Caco-2 (cell line): ENCODE measurements around the gene KIF6. TPM values are rescaled to one million over a fixed set of nuclear protein-coding genes. Genes with fewer than 3 reads are reported as not detected.

Experiments
- BruUV-seq: library from RNA; stranded (reverse); fragments of 400-500 nt; replicated peaks from 2 replicates; lab custom pipeline; 2021; lab: Mats Ljungman, UMichigan
- CTCF ChIA-PET: fragments of 300-600 bp; sonication (Branson Sonifier 250); formaldehyde crosslinking; loops from one replicate; lab custom pipeline; 2022; ENCODE audit warnings: antibody characterized with exemption; lab: Charles Lee
- POLR2A ChIA-PET: fragments of 300-600 bp; sonication (Branson Sonifier 250); formaldehyde crosslinking; loops from one replicate; lab custom pipeline; 2022; ENCODE audit warnings: antibody characterized with exemption; lab: Charles Lee
- DNase-seq, 2 experiments: peaks; one replicate each; pipeline versions ENCODE4 v3.0.0 to v3.0.0-alpha.2; 2020 to 2022
- H3K27me3 ChIP-seq: replicated peaks from 2 replicates; pipeline ENCODE4 v1.6.0; 2011; ENCODE audit warnings: low read length; ENCODE audit not compliant: control insufficient read depth, insufficient read depth
- H3K36me3 ChIP-seq: 2 replicates; pipeline ENCODE4 v1.5.1; 2011; ENCODE audit warnings: low read length; ENCODE audit not compliant: control insufficient read depth, insufficient read depth
- H3K4me1 ChIP-seq: fragments of 250-450 bp; sonication (Bioruptor Pico); 2 replicates; pipeline ENCODE4 v1.5.1; 2020; ENCODE audit warnings: mild to moderate bottlenecking
- H3K4me3 ChIP-seq: 2 replicates; pipeline ENCODE4 v1.5.1; 2011; ENCODE audit warnings: low read depth, mild to moderate bottlenecking, control low read depth, low read length
- H3K9me3 ChIP-seq: fragments of 250-450 bp; sonication (Bioruptor Pico); 2 replicates; pipeline ENCODE4 v1.5.1; 2020; ENCODE audit warnings: mild to moderate bottlenecking, moderate library complexity
- H3K27ac Mint-ChIP-seq: one replicate; pipeline ENCODE4 v1.8.0; 2022; ENCODE audit warnings: mixed read lengths; ENCODE audit not compliant: unreplicated experiment
- H3K27me3 Mint-ChIP-seq: one replicate; pipeline ENCODE4 v1.8.0; 2022; ENCODE audit warnings: mixed read lengths; ENCODE audit not compliant: insufficient read depth, unreplicated experiment
- H3K36me3 Mint-ChIP-seq: one replicate; pipeline ENCODE4 v1.8.0; 2022; ENCODE audit warnings: mild to moderate bottlenecking, mixed read lengths; ENCODE audit not compliant: insufficient read depth, unreplicated experiment
- H3K4me1 Mint-ChIP-seq: one replicate; pipeline ENCODE4 v1.8.0; 2022; ENCODE audit warnings: low read depth, mixed read lengths; ENCODE audit not compliant: unreplicated experiment
- H3K4me3 Mint-ChIP-seq: one replicate; pipeline ENCODE4 v1.8.0; 2022; ENCODE audit warnings: mild to moderate bottlenecking, moderate library complexity, mixed read lengths; ENCODE audit not compliant: unreplicated experiment
- H3K9me3 Mint-ChIP-seq: one replicate; pipeline ENCODE4 v1.8.0; 2022; ENCODE audit warnings: mixed read lengths; ENCODE audit not compliant: unreplicated experiment
- CTCF ChIP-seq, 2 experiments: fragments of 200-600 bp in 1 of 2; IDR thresholded peaks; 1 replicate in 1 of 2; 2 replicates in 1 of 2; pipeline versions ENCODE4 v1.5.1 to v1.8.0; 2011 to 2022; ENCODE audit warnings: antibody characterized with exemption in 1 of 2, control low read depth in 1 of 2, inconsistent platforms in 1 of 2, low read depth in 1 of 2, low read length in 1 of 2, mild to moderate bottlenecking in 1 of 2, moderate library complexity in 1 of 2; ENCODE audit not compliant: insufficient read depth in 1 of 2, severe bottlenecking in 1 of 2, unreplicated experiment in 1 of 2
- intact Hi-C: fragments of 100-400 bp; cut with micrococcal nuclease; formaldehyde crosslinking; loops from one replicate; pipeline ENCODE4 v1.10.0; 2022; ENCODE audit not compliant: unreplicated experiment
- total RNA-seq: library from RNA; stranded (reverse); gene quantifications from 2 replicates; pipeline ENCODE4 v1.2.3, GENCODE V29; 2022

KIF6 gene
- total RNA-seq, 1 experiment from 2014 or later, result not detected

GRCh38 chr6:39402239-39402751, 322.9 kb downstream of the KIF6 start:
- no peak for TF ChIP-seq CTCF (IDR thresholded peaks at IDR 0.05; ENCODE audit: insufficient read depth in 1 of 2, low read depth in 1 of 2, low read length in 1 of 2, severe bottlenecking in 1 of 2, unreplicated experiment in 1 of 2)
- BruUV-seq, result no TSS peak
- intact Hi-C loops, result no loop called here
- Histone ChIP-seq H3K4me3 (no peak overlapping the region), H3K9me3 (no peaks in the 10 kb centered on the region), H3K27me3 (no peaks in the 10 kb centered on the region; the same call in 1 of the 2 replicates), H3K4me1 (no peaks in the 10 kb centered on the region), H3K36me3 (no peaks in the 10 kb centered on the region)
- Mint-ChIP-seq H3K9me3 (no peaks in the 10 kb centered on the region), H3K4me1 (no peaks in the 10 kb centered on the region), H3K27me3 (peaks cover 9% of the 10 kb centered on the region), H3K36me3 (no peaks in the 10 kb centered on the region), H3K4me3 (no peak overlapping the region), H3K27ac (no peak overlapping the region)
- ChIA-PET POLR2A (no interaction called here), CTCF (no interaction called here)
- no peak for DNase-seq

GRCh38 chr6:39401376-39401775, 323.8 kb downstream of the KIF6 start:
- ChIA-PET POLR2A (no interaction called here), CTCF (no interaction called here)
- no peak for TF ChIP-seq CTCF (IDR thresholded peaks at IDR 0.05; ENCODE audit: insufficient read depth in 1 of 2, low read depth in 1 of 2, low read length in 1 of 2, severe bottlenecking in 1 of 2, unreplicated experiment in 1 of 2)
- Mint-ChIP-seq H3K27me3 (peaks cover 7% of the 10 kb centered on the region), H3K27ac (no peak overlapping the region), H3K36me3 (no peaks in the 10 kb centered on the region), H3K9me3 (no peaks in the 10 kb centered on the region), H3K4me3 (no peak overlapping the region), H3K4me1 (no peaks in the 10 kb centered on the region)
- H3K4me3 ChIP-seq, result no peak overlapping the region
- H3K27me3 ChIP-seq, result no peaks in the 10 kb centered on the region; the same call in none of the 2 replicates
- H3K4me1 ChIP-seq, result no peaks in the 10 kb centered on the region
- H3K9me3 ChIP-seq, result no peaks in the 10 kb centered on the region
- no peak for DNase-seq
- no TSS peak for BruUV-seq
- no peaks in the 10 kb centered on the region for H3K36me3 ChIP-seq
- intact Hi-C loops, result no loop called here

GRCh38 chr6:39400026-39400425, 325.2 kb downstream of the KIF6 start:
- Histone ChIP-seq H3K9me3 (no peaks in the 10 kb centered on the region), H3K36me3 (no peaks in the 10 kb centered on the region), H3K4me3 (no peak overlapping the region), H3K4me1 (no peaks in the 10 kb centered on the region), H3K27me3 (no peaks in the 10 kb centered on the region; the same call in none of the 2 replicates)
- DNase-seq, result no peak
- H3K27ac Mint-ChIP-seq, result no peak overlapping the region
- no TSS peak for BruUV-seq
- POLR2A ChIA-PET, result no interaction called here
- H3K9me3 Mint-ChIP-seq, result no peaks in the 10 kb centered on the region
- intact Hi-C loops, result no loop called here
- H3K4me3 Mint-ChIP-seq, result no peak overlapping the region
- no peak for TF ChIP-seq CTCF (IDR thresholded peaks at IDR 0.05; ENCODE audit: insufficient read depth in 1 of 2, low read depth in 1 of 2, low read length in 1 of 2, severe bottlenecking in 1 of 2, unreplicated experiment in 1 of 2)
- H3K36me3 Mint-ChIP-seq, result no peaks in the 10 kb centered on the region
- no peaks in the 10 kb centered on the region for H3K4me1 Mint-ChIP-seq
- peaks cover 8% of the 10 kb centered on the region for H3K27me3 Mint-ChIP-seq
- CTCF ChIA-PET, result no interaction called here
